Measurements from ENCODE around the gene MEGF9.

DNA sequence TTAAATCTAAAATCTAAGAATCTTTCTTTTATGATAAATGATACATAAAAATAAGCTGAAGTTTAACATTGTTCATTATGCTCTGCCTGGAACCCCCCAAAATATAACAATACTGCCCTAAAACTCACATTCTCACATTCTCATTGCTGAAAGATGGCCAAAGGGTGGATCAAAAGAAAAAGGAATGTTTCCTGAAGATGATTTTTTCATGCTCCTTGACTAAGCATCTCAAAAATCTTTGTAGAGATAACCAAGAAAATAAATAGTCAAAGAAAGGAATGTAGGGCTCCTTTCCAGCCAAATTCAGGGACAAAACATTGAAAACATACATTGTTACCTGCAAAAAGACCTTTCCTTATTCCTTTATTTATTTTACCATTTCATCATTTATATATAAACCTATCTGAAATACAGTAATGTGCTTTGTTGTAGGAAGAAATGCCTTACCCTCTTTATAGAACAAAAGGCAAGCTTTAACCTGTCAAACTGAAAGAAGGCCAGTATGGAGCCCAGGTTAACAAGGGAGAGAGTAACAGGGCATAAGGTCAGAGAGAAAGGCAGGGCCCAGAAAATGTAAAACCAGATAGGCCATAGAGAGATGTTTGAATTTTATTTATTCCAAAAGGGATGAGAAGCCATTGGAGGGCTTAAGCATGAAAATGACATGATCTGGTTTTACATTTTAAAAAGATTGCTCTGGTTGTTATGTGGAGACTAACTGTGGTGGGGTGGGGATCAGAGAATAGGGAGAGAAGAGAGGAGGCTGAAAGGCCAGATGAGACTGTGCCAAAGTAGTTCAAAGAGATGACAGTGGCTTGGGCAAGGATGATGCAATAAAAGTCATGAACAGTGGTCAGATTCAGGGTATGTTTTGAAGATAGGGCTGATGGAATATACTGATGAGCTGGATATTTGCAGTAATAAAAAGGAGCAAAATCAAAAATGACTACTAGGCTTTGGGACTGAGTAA, 97.0 kb downstream of the MEGF9 start:
- no peak for TF ChIP-seq GABPA (IDR thresholded peaks at IDR 0.05 in 1 of 2, conservative IDR thresholded peaks at IDR 0.05 in 1 of 2)
- peak; percentile 26 to 40 for TF ChIP-seq RAD21 (IDR thresholded peaks at IDR 0.05)
- TF ChIP-seq YY1 (IDR thresholded peaks at IDR 0.05) = peak; percentile 45
- TF ChIP-seq, protein P1, sequence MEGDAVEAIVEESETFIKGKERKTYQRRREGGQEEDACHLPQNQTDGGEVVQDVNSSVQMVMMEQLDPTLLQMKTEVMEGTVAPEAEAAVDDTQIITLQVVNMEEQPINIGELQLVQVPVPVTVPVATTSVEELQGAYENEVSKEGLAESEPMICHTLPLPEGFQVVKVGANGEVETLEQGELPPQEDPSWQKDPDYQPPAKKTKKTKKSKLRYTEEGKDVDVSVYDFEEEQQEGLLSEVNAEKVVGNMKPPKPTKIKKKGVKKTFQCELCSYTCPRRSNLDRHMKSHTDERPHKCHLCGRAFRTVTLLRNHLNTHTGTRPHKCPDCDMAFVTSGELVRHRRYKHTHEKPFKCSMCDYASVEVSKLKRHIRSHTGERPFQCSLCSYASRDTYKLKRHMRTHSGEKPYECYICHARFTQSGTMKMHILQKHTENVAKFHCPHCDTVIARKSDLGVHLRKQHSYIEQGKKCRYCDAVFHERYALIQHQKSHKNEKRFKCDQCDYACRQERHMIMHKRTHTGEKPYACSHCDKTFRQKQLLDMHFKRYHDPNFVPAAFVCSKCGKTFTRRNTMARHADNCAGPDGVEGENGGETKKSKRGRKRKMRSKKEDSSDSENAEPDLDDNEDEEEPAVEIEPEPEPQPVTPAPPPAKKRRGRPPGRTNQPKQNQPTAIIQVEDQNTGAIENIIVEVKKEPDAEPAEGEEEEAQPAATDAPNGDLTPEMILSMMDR (IDR thresholded peaks at IDR 0.05; ENCODE audit: low read depth, low read length, missing input control) = no peak
- TF ChIP-seq EGR1 (IDR thresholded peaks at IDR 0.05; ENCODE audit: low read depth in 2 of 2) = peak in 1 of 2 donors; percentile 13
- TF ChIP-seq, protein P2, sequence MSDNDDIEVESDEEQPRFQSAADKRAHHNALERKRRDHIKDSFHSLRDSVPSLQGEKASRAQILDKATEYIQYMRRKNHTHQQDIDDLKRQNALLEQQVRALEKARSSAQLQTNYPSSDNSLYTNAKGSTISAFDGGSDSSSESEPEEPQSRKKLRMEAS (IDR thresholded peaks at IDR 0.05) = no peak
